BE2C (cell line): Measurements from ENCODE around the gene SETX.

Experiments used
- DNase-seq: peaks from one replicate; pipeline ENCODE4 v3.0.0-alpha.2; 2020
- H3K27me3 ChIP-seq: fragments of 250-450 bp; sonication (Bioruptor Pico); 2 replicates; pipeline ENCODE4 v1.5.1; 2020; ENCODE audit warnings: mild to moderate bottlenecking
- H3K36me3 ChIP-seq: fragments of 250-450 bp; sonication (Bioruptor Pico); 2 replicates; pipeline ENCODE4 v1.5.1; 2020; ENCODE audit warnings: mild to moderate bottlenecking
- H3K4me1 ChIP-seq: fragments of 250-450 bp; sonication (Bioruptor Pico); 2 replicates; pipeline ENCODE4 v1.5.1; 2020
- H3K4me3 ChIP-seq: 2 replicates; pipeline ENCODE4 v1.5.1; 2011; ENCODE audit warnings: low read depth, low read length
- H3K9me3 ChIP-seq: fragments of 250-450 bp; sonication (Bioruptor Pico); 2 replicates; pipeline ENCODE4 v1.5.1; 2020
- TF ChIP-seq, protein P1 (sequence below): IDR thresholded peaks from 2 replicates; pipeline ENCODE4 v1.5.1; 2012; ENCODE audit warnings: mild to moderate bottlenecking, low read depth, low read length

SETX gene

DNA sequence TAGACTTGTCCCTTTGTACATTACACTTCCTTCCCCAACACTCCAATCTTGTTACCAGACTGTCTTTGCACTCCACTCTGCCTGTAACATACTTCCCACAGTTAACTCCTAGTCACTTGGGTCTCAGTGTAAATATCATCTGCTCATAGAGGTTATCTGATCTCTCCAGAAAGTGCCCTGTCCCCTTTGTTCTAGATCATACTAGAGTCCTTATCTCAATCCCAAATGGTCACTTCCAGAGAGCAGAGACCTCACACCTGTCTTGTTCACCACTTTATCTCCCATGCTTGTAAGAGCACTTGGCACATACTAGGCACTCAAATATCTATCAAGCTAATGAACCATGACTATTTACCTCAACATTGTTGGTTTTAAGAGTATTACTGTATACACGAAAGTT lies 30.4 kb downstream of the SETX start:
- Histone ChIP-seq H3K36me3 (peaks cover 42% of the 10 kb centered on the region), H3K4me3 (no peak overlapping the region), H3K27me3 (no peaks in the 10 kb centered on the region), H3K4me1 (peaks cover 6% of the 10 kb centered on the region; the same call in 1 of the 2 replicates), H3K9me3 (no peaks in the 10 kb centered on the region)
- TF ChIP-seq, protein P1, sequence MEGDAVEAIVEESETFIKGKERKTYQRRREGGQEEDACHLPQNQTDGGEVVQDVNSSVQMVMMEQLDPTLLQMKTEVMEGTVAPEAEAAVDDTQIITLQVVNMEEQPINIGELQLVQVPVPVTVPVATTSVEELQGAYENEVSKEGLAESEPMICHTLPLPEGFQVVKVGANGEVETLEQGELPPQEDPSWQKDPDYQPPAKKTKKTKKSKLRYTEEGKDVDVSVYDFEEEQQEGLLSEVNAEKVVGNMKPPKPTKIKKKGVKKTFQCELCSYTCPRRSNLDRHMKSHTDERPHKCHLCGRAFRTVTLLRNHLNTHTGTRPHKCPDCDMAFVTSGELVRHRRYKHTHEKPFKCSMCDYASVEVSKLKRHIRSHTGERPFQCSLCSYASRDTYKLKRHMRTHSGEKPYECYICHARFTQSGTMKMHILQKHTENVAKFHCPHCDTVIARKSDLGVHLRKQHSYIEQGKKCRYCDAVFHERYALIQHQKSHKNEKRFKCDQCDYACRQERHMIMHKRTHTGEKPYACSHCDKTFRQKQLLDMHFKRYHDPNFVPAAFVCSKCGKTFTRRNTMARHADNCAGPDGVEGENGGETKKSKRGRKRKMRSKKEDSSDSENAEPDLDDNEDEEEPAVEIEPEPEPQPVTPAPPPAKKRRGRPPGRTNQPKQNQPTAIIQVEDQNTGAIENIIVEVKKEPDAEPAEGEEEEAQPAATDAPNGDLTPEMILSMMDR = no peak
- DNase-seq = no peak

DNA sequence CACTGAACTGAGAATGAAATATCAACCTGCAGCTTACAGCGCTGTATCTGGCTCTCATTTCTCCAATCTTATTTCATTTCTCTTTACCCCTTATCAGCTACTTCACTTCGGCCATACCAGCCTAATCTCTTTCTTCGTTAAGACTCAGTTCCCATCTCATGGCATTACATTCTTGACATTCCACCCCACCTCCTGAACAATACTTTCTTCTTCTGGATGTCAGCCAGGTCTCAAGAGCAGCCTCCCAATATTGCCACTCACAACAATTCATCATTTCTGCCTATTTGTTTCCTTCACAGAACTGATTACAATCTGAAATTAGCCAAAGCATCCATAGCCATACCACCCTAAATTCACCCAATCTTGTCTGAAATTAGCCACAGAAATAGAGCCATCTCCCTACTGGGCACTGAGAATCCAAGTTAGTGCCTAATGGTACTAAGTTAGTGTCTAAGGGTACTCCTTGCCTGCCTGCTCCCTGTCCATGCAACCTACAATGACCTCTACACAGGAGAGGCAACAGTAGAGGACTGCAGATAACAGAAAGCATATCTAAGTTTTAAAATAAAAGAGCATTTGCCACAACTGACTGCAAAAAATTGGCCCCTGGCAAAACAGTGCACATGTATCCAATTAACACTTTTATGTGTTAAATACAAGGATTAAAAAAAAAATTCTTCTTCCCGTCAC lies 35.2 kb downstream of the SETX start:
- no peak for DNase-seq
- TF ChIP-seq, protein P1 = no peak
- H3K27me3 ChIP-seq = no peaks in the 10 kb centered on the region
- no peak overlapping the region for H3K4me3 ChIP-seq
- H3K36me3 ChIP-seq = peaks cover 8% of the 10 kb centered on the region
- H3K4me1 ChIP-seq = peaks cover 10% of the 10 kb centered on the region
- no peaks in the 10 kb centered on the region for H3K9me3 ChIP-seq

DNA sequence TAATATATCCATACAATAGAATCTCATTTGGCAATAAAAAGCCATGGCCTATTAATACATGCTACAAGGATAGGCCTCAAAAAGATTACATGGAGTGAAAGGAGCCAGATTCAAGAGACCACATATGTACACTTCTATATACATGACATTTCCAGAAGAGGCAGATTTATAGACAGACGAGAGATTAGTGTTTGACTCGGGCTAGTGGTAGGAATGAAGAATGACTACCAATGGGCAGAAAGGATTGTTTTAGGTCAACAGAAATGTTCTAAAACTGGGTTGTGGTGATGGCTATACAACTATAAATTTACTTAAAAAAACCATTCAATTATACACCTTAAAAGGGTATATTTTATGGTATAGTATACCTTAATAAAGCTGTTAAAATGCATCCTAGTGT lies 41.9 kb downstream of the SETX start:
- H3K9me3 ChIP-seq = no peaks in the 10 kb centered on the region
- H3K36me3 ChIP-seq = peaks cover 31% of the 10 kb centered on the region
- no peak for DNase-seq
- no peak overlapping the region for H3K4me3 ChIP-seq
- peaks cover 6% of the 10 kb centered on the region; the same call in 1 of the 2 replicates for H3K4me1 ChIP-seq
- TF ChIP-seq, protein P1 = peak; percentile 51
- H3K27me3 ChIP-seq = no peaks in the 10 kb centered on the region

DNA sequence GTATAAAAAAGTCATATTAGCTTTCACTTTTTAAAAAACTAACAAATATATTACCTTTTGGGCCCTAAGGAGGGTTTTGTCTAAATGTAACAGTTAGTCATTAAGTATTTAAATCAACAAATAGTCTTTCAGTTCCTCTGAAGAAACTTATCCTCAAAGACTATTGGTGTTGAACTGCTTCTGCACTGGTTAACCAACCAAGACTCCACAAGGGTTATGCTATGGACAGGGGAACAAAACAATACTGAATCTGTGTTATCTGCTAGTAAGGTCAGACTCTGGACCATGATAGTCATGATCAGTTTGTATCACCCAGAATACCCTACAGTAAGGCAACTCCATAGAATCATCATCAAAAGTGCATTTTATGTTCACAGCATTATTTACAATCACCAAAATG lies 42.4 kb downstream of the SETX start:
- TF ChIP-seq, protein P1 = no peak
- Histone ChIP-seq H3K4me3 (no peak overlapping the region), H3K4me1 (peaks cover 5% of the 10 kb centered on the region; the same call in 1 of the 2 replicates), H3K36me3 (peaks cover 35% of the 10 kb centered on the region), H3K9me3 (no peaks in the 10 kb centered on the region), H3K27me3 (no peaks in the 10 kb centered on the region)
- DNase-seq = no peak

DNA sequence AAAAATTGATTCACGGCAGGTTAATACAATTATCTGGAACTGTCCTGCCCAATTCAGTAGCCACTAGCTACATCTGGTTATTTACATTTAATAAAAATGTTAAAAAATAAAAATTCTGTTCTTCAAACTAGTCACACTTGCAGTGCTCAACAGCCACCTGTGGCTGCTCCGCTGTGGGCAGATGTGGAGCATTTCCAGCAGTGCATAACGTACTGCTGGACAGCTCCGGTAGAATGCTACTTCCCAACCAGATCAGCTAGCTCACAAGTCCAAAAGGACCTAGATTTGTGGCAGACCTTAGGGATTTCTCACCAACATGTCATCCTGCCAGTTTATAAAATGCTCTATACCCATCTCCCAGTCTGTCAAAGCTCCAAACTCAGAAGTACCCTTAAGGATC lies 42.8 kb downstream of the SETX start:
- no peak overlapping the region for H3K4me3 ChIP-seq
- TF ChIP-seq, protein P1 = no peak
- no peaks in the 10 kb centered on the region for H3K9me3 ChIP-seq
- H3K27me3 ChIP-seq = no peaks in the 10 kb centered on the region
- H3K36me3 ChIP-seq = peaks cover 40% of the 10 kb centered on the region
- DNase-seq = no peak
- peaks cover 1% of the 10 kb centered on the region; the same call in 1 of the 2 replicates for H3K4me1 ChIP-seq

DNA sequence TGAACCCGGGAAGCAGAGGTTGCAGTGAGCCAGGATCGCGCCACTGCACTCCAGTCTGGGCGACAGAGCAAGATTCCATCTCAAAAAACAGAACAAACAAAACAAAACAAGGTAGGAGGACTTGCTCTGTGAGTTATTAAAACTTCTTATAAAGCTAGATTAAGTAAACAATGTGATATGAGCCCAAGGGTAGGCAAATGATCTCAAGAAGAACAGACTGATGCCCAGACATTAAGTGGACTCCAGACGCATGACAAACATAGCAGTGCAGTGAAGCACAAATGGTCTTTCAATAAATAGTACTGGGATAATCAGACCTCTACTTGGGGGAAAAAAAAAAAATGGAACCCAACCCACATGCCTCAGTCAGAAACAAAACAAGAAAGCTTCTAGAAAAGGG lies 45.7 kb downstream of the SETX start:
- TF ChIP-seq, protein P1 = no peak
- H3K27me3 ChIP-seq = no peaks in the 10 kb centered on the region
- peaks cover 53% of the 10 kb centered on the region for H3K36me3 ChIP-seq
- no peaks in the 10 kb centered on the region for H3K4me1 ChIP-seq
- H3K9me3 ChIP-seq = no peaks in the 10 kb centered on the region
- no peak for DNase-seq
- no peak overlapping the region for H3K4me3 ChIP-seq
